Body of pancreas (tissue), 4 donors: ENCODE measurements around the gene TRIM46.

Source experiments
- CTCF ChIP-seq, 7 experiments: fragments of 450-650 bp in 4 of 7; fragments of 200-600 bp in 3 of 7; sonication (generic) in 3 of 7; IDR thresholded peaks; one replicate each; pipeline ENCODE4 v1.5.1; 2016 to 2019; ENCODE audit warnings: antibody characterized with exemption in 7 of 7
- POLR2A ChIP-seq, 3 donors: fragments of 450-650 bp; IDR thresholded peaks; one replicate each; pipeline ENCODE4 v1.6.1; 2016; ENCODE audit warnings: antibody characterized with exemption in 3 of 3, mild to moderate bottlenecking in 2 of 3

GRCh38 chr1:155127105-155127966 is 46.3 kb upstream of the TRIM46 start, which contains the start of gene EFNA1:
- TF ChIP-seq CTCF (IDR thresholded peaks at IDR 0.05) = no peak
- TF ChIP-seq POLR2A (IDR thresholded peaks at IDR 0.05) = peak; percentile 75 to 92 (median 87)
